Astrocyte (in vitro differentiated cells and primary cell): ENCODE measurements around the gene SLC22A7. TPM values are rescaled to one million over a fixed set of nuclear protein-coding genes. Genes with fewer than 3 reads are reported as not detected.

Experiments used
- DNase-seq: peaks from one replicate; pipeline ENCODE4 v3.0.0-alpha.2; 2010; ENCODE audit warnings: low read depth
- FAIRE-seq: peaks from 2 replicates; lab custom pipeline; 2011; peaks lifted over from hg19 to GRCh38; lab: Jason Lieb, UNC
- H2AFZ ChIP-seq: 2 replicates; pipeline ENCODE4 v1.6.0; 2012; ENCODE audit warnings: low read depth, low read length, inconsistent platforms
- H3K27ac ChIP-seq: 2 replicates; pipeline ENCODE4 v1.5.1; 2011; ENCODE audit warnings: low read depth, low read length, inconsistent platforms
- H3K27me3 ChIP-seq: 2 replicates; pipeline ENCODE4 v1.6.0; 2011; ENCODE audit warnings: low read length, inconsistent platforms; ENCODE audit not compliant: insufficient read depth
- H3K36me3 ChIP-seq: 2 replicates; pipeline ENCODE4 v1.5.1; 2011; ENCODE audit warnings: low read length, inconsistent platforms; ENCODE audit not compliant: insufficient read depth
- H3K4me1 ChIP-seq: 2 replicates; pipeline ENCODE4 v1.5.1; 2011; ENCODE audit warnings: low read length, inconsistent platforms; ENCODE audit not compliant: insufficient read depth
- H3K4me2 ChIP-seq: 2 replicates; pipeline ENCODE4 v1.6.0; 2012; ENCODE audit warnings: low read length, inconsistent platforms
- H3K4me3 ChIP-seq: 2 replicates; pipeline ENCODE4 v1.5.1; 2011; ENCODE audit warnings: low read depth, mild to moderate bottlenecking, low read length, inconsistent platforms; ENCODE audit not compliant: insufficient read depth
- H3K79me2 ChIP-seq: 2 replicates; pipeline ENCODE4 v1.6.0; 2012; ENCODE audit warnings: mild to moderate bottlenecking, low read length, inconsistent platforms; ENCODE audit not compliant: insufficient read depth
- H3K9ac ChIP-seq: 2 replicates; pipeline ENCODE4 v1.6.0; 2012; ENCODE audit warnings: mild to moderate bottlenecking, low read length, inconsistent platforms
- H3K9me3 ChIP-seq: 2 replicates; pipeline ENCODE4 v1.5.1; 2012; ENCODE audit warnings: low read depth, mild to moderate bottlenecking, low read length, inconsistent platforms; ENCODE audit not compliant: insufficient read depth
- H4K20me1 ChIP-seq: 2 replicates; pipeline ENCODE4 v1.6.0; 2012; ENCODE audit warnings: low read length, inconsistent platforms; ENCODE audit not compliant: insufficient read depth
- H3K27ac Mint-ChIP-seq: one replicate; pipeline ENCODE4 v1.8.0; 2021; ENCODE audit warnings: mild to moderate bottlenecking, mixed read lengths; ENCODE audit not compliant: unreplicated experiment
- H3K27me3 Mint-ChIP-seq: one replicate; pipeline ENCODE4 v1.8.0; 2021; ENCODE audit warnings: low read depth, mixed read lengths; ENCODE audit not compliant: unreplicated experiment
- H3K36me3 Mint-ChIP-seq: one replicate; pipeline ENCODE4 v1.8.0; 2021; ENCODE audit warnings: low read depth, mixed read lengths; ENCODE audit not compliant: unreplicated experiment
- H3K4me1 Mint-ChIP-seq: one replicate; pipeline ENCODE4 v1.8.0; 2021; ENCODE audit warnings: low read depth, mixed read lengths; ENCODE audit not compliant: unreplicated experiment
- H3K4me3 Mint-ChIP-seq: one replicate; pipeline ENCODE4 v1.8.0; 2021; ENCODE audit warnings: mild to moderate bottlenecking, moderate library complexity, mixed read lengths; ENCODE audit not compliant: unreplicated experiment
- H3K9me3 Mint-ChIP-seq: one replicate; pipeline ENCODE4 v1.8.0; 2021; ENCODE audit warnings: mild to moderate bottlenecking, mixed read lengths; ENCODE audit not compliant: unreplicated experiment
- CTCF ChIP-seq: IDR thresholded peaks from 2 replicates; pipeline ENCODE4 v1.5.1; 2011; ENCODE audit warnings: low read depth, mild to moderate bottlenecking, inconsistent platforms, low read length, moderate library complexity; ENCODE audit not compliant: insufficient read depth
- EZH2 ChIP-seq: IDR thresholded peaks from 2 replicates; pipeline ENCODE4 v1.6.1; 2012; ENCODE audit warnings: mild to moderate bottlenecking, low read length, inconsistent platforms; ENCODE audit not compliant: insufficient read depth
- total RNA-seq: library from RNA; stranded (reverse); gene quantifications from 2 replicates; pipeline ENCODE4 v1.2.1, GENCODE V29; 2021

SLC22A7 gene
- total RNA-seq, 1 donor from 2014 or later, result not detected

DNA sequence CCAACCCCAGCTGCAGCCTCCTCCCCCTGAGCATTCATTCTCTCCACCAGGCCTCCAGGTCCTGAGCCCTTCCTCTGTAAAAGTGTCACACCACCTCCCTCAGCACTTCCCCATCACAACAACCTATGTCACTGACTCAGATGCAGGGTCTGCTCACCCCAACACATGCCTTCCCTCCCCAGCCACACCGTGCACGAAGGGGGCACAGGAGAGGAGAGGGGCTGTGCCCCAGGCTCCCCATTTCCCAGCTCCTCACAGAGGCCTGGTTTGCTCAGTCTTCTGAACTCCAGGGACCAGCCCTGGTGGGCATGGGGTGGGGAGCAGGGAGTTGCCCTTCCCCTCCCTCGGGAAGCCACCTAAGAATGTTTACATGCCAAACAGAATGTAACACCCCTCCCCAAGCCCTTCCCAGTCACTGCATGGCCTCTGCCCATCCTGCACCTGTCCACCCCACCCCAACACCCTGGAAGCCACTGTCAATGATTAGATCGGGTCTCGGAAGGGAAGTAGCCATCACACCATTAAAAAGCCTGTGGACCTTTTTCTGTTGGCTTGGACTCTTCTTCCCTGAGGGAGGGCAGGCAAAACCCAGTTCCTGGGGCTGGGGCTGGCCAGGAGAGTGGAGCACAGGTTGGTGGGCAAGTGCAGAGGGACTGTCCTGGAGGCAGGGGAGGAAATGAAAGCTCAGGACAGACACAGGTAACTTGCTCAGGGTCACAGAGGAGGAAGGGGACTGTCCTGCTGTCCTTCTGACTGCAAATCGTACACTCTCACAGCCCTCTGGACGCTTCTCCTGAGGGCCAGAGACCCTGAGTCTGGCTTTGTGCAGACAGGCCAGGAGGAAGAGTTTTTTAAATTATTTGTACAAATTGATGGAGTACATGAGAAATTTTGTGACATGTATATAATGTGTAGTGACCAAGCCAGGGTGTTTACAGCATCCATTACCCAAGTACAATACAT, 10.1 kb upstream of the SLC22A7 start:
- Mint-ChIP-seq H3K4me3 (no peak overlapping the region), H3K9me3 (no peaks in the 10 kb centered on the region), H3K4me1 (peaks cover 9% of the 10 kb centered on the region), H3K36me3 (no peaks in the 10 kb centered on the region), H3K27ac (no peak overlapping the region), H3K27me3 (peaks cover 22% of the 10 kb centered on the region)
- peaks cover 2% of the 10 kb centered on the region for H3K27me3 ChIP-seq
- no peaks in the 10 kb centered on the region for H4K20me1 ChIP-seq
- H3K4me1 ChIP-seq, result no peaks in the 10 kb centered on the region
- no peak overlapping the region for H3K4me3 ChIP-seq
- H3K36me3 ChIP-seq, result no peaks in the 10 kb centered on the region
- no peaks in the 10 kb centered on the region for H3K79me2 ChIP-seq
- no peak overlapping the region for H3K27ac ChIP-seq
- no peak overlapping the region for H3K9ac ChIP-seq
- DNase-seq (no peak), FAIRE-seq (no peak)
- TF ChIP-seq EZH2 (no peak), CTCF (no peak)
- H3K9me3 ChIP-seq, result no peaks in the 10 kb centered on the region
- H2AFZ ChIP-seq, result no peak overlapping the region
- H3K4me2 ChIP-seq, result no peak overlapping the region

DNA sequence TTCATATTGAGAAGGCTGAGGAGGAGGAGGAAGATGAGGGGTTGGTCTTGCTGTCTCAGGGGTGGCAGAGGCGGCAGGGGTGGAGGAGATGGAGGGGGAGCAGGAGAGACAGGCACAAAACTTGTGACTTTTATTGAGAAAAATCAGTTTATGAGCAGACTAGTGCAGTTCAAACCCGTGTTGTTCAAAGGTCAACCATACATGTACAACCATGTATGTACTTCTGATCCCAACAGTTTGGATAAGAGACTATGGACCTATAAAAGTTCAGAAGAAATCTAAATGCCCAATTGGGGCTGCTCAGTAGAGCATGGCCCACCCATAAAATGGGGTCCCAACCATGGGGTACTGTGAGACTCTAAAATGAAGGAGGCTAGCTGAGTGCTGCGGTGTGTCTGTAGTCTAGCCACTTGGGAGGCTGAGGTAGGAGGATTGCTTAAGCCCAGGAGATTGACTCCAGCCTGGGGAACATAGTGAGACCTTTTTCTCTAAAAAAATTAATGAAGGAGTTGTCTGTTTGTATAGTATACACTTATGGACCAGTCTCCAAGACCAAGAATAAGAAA, 7.6 kb upstream of the SLC22A7 start:
- no peaks in the 10 kb centered on the region for H3K36me3 ChIP-seq
- no peaks in the 10 kb centered on the region for H3K79me2 ChIP-seq
- H3K4me2 ChIP-seq, result no peak overlapping the region
- no peak overlapping the region for H3K27ac Mint-ChIP-seq
- no peaks in the 10 kb centered on the region for H3K36me3 Mint-ChIP-seq
- H3K9me3 ChIP-seq, result no peaks in the 10 kb centered on the region
- H3K9ac ChIP-seq, result no peak overlapping the region
- H3K4me1 ChIP-seq, result no peaks in the 10 kb centered on the region
- H3K4me3 Mint-ChIP-seq, result no peak overlapping the region
- H3K4me3 ChIP-seq, result no peak overlapping the region
- H4K20me1 ChIP-seq, result no peaks in the 10 kb centered on the region
- H2AFZ ChIP-seq, result no peak overlapping the region
- FAIRE-seq, result no peak
- DNase-seq, result no peak
- H3K9me3 Mint-ChIP-seq, result no peaks in the 10 kb centered on the region
- TF ChIP-seq EZH2 (no peak), CTCF (no peak)
- peaks cover 9% of the 10 kb centered on the region for H3K4me1 Mint-ChIP-seq
- peaks cover 19% of the 10 kb centered on the region for H3K27me3 Mint-ChIP-seq
- no peak overlapping the region for H3K27ac ChIP-seq
- no peaks in the 10 kb centered on the region for H3K27me3 ChIP-seq
